H9 (cell line): ENCODE results near the gene CRY2. TPM values are rescaled to one million over a fixed set of nuclear protein-coding genes. Genes with fewer than 3 reads are reported as not detected.

Experiments
- DNase-seq: peaks from one replicate; pipeline ENCODE4 v3.0.0-alpha.2; 2017
- H2AFZ ChIP-seq: one replicate; pipeline ENCODE4 v1.6.1; 2013; ENCODE audit warnings: mild to moderate bottlenecking, low read length, control low read depth, moderate library complexity
- H2AK5ac ChIP-seq: 2 replicates; pipeline ENCODE4 v1.6.1; 2013; ENCODE audit warnings: low read length, control low read depth, mixed read lengths; ENCODE audit not compliant: insufficient read length
- H2BK120ac ChIP-seq: one replicate; pipeline ENCODE4 v1.6.1; 2013; ENCODE audit warnings: low read depth, mild to moderate bottlenecking, low read length, control low read depth, inconsistent platforms; ENCODE audit not compliant: poor library complexity, severe bottlenecking
- H2BK12ac ChIP-seq: 2 replicates; pipeline ENCODE4 v1.6.1; 2013; ENCODE audit warnings: low read length, control low read depth, mixed read lengths, low read depth; ENCODE audit not compliant: insufficient read length
- H2BK15ac ChIP-seq: 2 replicates; pipeline ENCODE4 v1.6.1; 2013; ENCODE audit warnings: low read depth, low read length, control low read depth
- H2BK20ac ChIP-seq: one replicate; pipeline ENCODE4 v1.6.1; 2013; ENCODE audit warnings: low read depth, mild to moderate bottlenecking, low read length, control low read depth, inconsistent platforms; ENCODE audit not compliant: poor library complexity, severe bottlenecking
- H2BK5ac ChIP-seq: 2 replicates; pipeline ENCODE4 v1.6.1; 2013; ENCODE audit warnings: low read length, control low read depth, mixed read lengths; ENCODE audit not compliant: insufficient read length
- H3K14ac ChIP-seq: 2 replicates; pipeline ENCODE4 v1.6.1; 2013; ENCODE audit warnings: low read length, control low read depth; ENCODE audit not compliant: insufficient read depth
- H3K18ac ChIP-seq: 2 replicates; pipeline ENCODE4 v1.6.1; 2013; ENCODE audit warnings: low read depth, mild to moderate bottlenecking, mixed read lengths, low read length, control low read depth; ENCODE audit not compliant: insufficient read length
- H3K23ac ChIP-seq: 2 replicates; pipeline ENCODE4 v1.6.1; 2013; ENCODE audit warnings: low read length, control low read depth, mixed read lengths, low read depth; ENCODE audit not compliant: insufficient read length
- H3K23me2 ChIP-seq: 2 replicates; pipeline ENCODE4 v1.6.1; 2013; ENCODE audit warnings: low read depth, mild to moderate bottlenecking, mixed read lengths, low read length, control low read depth; ENCODE audit not compliant: insufficient read length, poor library complexity, severe bottlenecking
- H3K27ac ChIP-seq: 2 replicates; pipeline ENCODE4 v1.5.1; 2013; ENCODE audit warnings: low read length, control low read depth, mixed read lengths, low read depth; ENCODE audit not compliant: insufficient read length
- H3K27me3 ChIP-seq: 2 replicates; pipeline ENCODE4 v1.6.1; 2013; ENCODE audit warnings: low read length, control low read depth, inconsistent platforms; ENCODE audit not compliant: insufficient read depth
- H3K4ac ChIP-seq: 2 replicates; pipeline ENCODE4 v1.6.1; 2013; ENCODE audit warnings: low read depth, mild to moderate bottlenecking, control low read depth, inconsistent platforms, low read length, moderate library complexity
- H3K4me1 ChIP-seq: 2 replicates; pipeline ENCODE4 v1.6.1; 2013; ENCODE audit warnings: low read length, control low read depth, inconsistent platforms; ENCODE audit not compliant: insufficient read depth
- H3K4me2 ChIP-seq: 2 replicates; pipeline ENCODE4 v1.6.1; 2013; ENCODE audit warnings: low read length, control low read depth, mixed read lengths; ENCODE audit not compliant: insufficient read length, insufficient read depth
- H3K56ac ChIP-seq: 2 replicates; pipeline ENCODE4 v1.6.1; 2013; ENCODE audit warnings: low read depth, mild to moderate bottlenecking, mixed read lengths, low read length, control low read depth; ENCODE audit not compliant: insufficient read length
- H3K79me1 ChIP-seq: 2 replicates; pipeline ENCODE4 v1.6.1; 2013; ENCODE audit warnings: low read depth, mild to moderate bottlenecking, moderate library complexity, low read length, control low read depth, inconsistent platforms; ENCODE audit not compliant: insufficient read depth, poor library complexity, severe bottlenecking
- H3K79me2 ChIP-seq: 2 replicates; pipeline ENCODE4 v1.6.1; 2013; ENCODE audit warnings: low read length, control low read depth, inconsistent platforms; ENCODE audit not compliant: insufficient read depth
- H3K9ac ChIP-seq: 2 replicates; pipeline ENCODE4 v1.6.1; 2013; ENCODE audit warnings: low read length, control low read depth, mixed read lengths; ENCODE audit not compliant: insufficient read length; ENCODE audit errors: extremely low read depth
- H3K9me3 ChIP-seq: one replicate; pipeline ENCODE4 v1.6.1; 2013; ENCODE audit warnings: low read depth, low read length, inconsistent platforms; ENCODE audit not compliant: control insufficient read depth
- H3T11ph ChIP-seq: one replicate; pipeline ENCODE4 v1.6.1; 2013; ENCODE audit warnings: mild to moderate bottlenecking, low read length, control low read depth, inconsistent platforms
- H4K20me1 ChIP-seq: one replicate; pipeline ENCODE4 v1.6.1; 2013; ENCODE audit not compliant: control insufficient read depth, insufficient read length, insufficient read depth
- H4K5ac ChIP-seq: 2 replicates; pipeline ENCODE4 v1.6.1; 2013; ENCODE audit warnings: low read depth, mild to moderate bottlenecking, mixed read lengths, low read length, control low read depth; ENCODE audit not compliant: insufficient read length
- H4K8ac ChIP-seq: replicated peaks from 2 replicates; pipeline ENCODE4 v1.6.1; 2013; ENCODE audit warnings: low read length, control low read depth, mixed read lengths, low read depth; ENCODE audit not compliant: insufficient read length
- H4K91ac ChIP-seq: 2 replicates; pipeline ENCODE4 v1.6.1; 2013; ENCODE audit warnings: low read depth, mild to moderate bottlenecking, moderate library complexity, mixed read lengths, low read length, control low read depth; ENCODE audit not compliant: insufficient read length
- H3K27ac Mint-ChIP-seq, 3 experiments: 2 replicates in 2 of 3; 3 replicates in 1 of 3; pipeline ENCODE4 v1.8.0; 2020 to 2021; ENCODE audit warnings: mixed read lengths in 3 of 3, mild to moderate bottlenecking in 1 of 3, moderate library complexity in 1 of 3
- H3K27me3 Mint-ChIP-seq: 2 replicates; pipeline ENCODE4 v1.8.0; 2021; ENCODE audit warnings: low read depth, mild to moderate bottlenecking, moderate library complexity, mixed read lengths
- H3K36me3 Mint-ChIP-seq, 3 experiments: 2 replicates in 2 of 3; 3 replicates in 1 of 3; pipeline ENCODE4 v1.8.0; 2020 to 2021; ENCODE audit warnings: low read depth in 3 of 3, mixed read lengths in 3 of 3; ENCODE audit not compliant: insufficient read depth in 1 of 3
- H3K4me1 Mint-ChIP-seq, 2 experiments: 2 replicates each; pipeline ENCODE4 v1.8.0; 2020; ENCODE audit warnings: mixed read lengths in 2 of 2
- H3K4me3 Mint-ChIP-seq, 2 experiments: 2 replicates in 1 of 2; 3 replicates in 1 of 2; pipeline ENCODE4 v1.8.0; 2020 to 2021; ENCODE audit warnings: mild to moderate bottlenecking in 2 of 2, mixed read lengths in 2 of 2, moderate library complexity in 1 of 2
- H3K9me3 Mint-ChIP-seq, 2 experiments: 2 replicates in 1 of 2; 3 replicates in 1 of 2; pipeline ENCODE4 v1.8.0; 2020; ENCODE audit warnings: mild to moderate bottlenecking in 2 of 2, mixed read lengths in 2 of 2, moderate library complexity in 1 of 2
- WGBS: extraction: QIAGEN DNeasy Blood & Tissue Kit; methylation state at CpG from one replicate; pipeline ENCODE4 v1.1.7; 2013; ENCODE audit warnings: missing lambda C conversion rate, low lambda C conversion rate, mixed read lengths; ENCODE audit not compliant: insufficient read length; ENCODE audit errors: extremely low coverage; 5-methylcytosine and 5-hydroxymethylcytosine counted together
- total RNA-seq: library from RNA; stranded (reverse); gene quantifications from 2 replicates; pipeline ENCODE4 v1.2.1, GENCODE V29; 2021
- TF ChIP-seq, protein P1 (sequence below): fragments of 200-600 bp; sonication (generic); conservative IDR thresholded peaks from 3 replicates; pipeline ENCODE4 v1.8.0; 2021; ENCODE audit warnings: antibody characterized with exemption, mild to moderate bottlenecking

Gene CRY2
- total RNA-seq, 1 experiment from 2014 or later = 14.4 TPM

DNA sequence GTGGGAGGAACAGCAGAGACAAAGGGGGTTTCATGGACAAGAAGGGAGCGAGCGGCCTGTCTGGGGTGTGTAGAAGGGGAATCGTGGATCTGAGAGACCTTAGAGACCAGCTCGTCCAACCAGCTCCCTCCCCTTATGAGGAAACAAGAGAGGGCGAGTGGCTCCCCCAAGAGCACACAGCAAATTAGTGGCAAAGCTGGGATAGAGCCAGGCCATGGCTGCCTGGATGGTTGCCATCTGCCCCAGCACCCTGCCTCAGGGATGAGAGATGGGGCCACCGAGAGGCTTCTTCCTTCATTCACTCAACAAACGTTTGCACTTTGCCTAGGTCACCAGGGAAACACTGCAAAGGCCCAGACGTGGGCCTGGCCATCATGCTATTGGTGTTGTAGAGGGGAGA lies 42.3 kb downstream of the CRY2 start:
- H2AK5ac ChIP-seq = no peak overlapping the region
- H3K18ac ChIP-seq = no peak overlapping the region
- H4K91ac ChIP-seq = no peak overlapping the region
- H4K20me1 ChIP-seq = no peaks in the 10 kb centered on the region
- peaks cover 2% of the 10 kb centered on the region; the same call in 1 of the 2 replicates for H3K4me1 ChIP-seq
- no peaks in the 10 kb centered on the region for H3K27me3 ChIP-seq
- Mint-ChIP-seq H3K27me3 (peaks cover 6% of the 10 kb centered on the region), H3K9me3 (no peaks in the 10 kb centered on the region; a peak in 1 of 5 replicates), H3K36me3 (peaks cover 0 to 7% (median 0%) of the 10 kb centered on the region in 3 experiments; a peak in 3 of 7 replicates), H3K27ac (no peak overlapping the region), H3K4me3 (no peak overlapping the region), H3K4me1 (peaks cover 26 to 34% of the 10 kb centered on the region in 2 experiments)
- TF ChIP-seq, protein P1, sequence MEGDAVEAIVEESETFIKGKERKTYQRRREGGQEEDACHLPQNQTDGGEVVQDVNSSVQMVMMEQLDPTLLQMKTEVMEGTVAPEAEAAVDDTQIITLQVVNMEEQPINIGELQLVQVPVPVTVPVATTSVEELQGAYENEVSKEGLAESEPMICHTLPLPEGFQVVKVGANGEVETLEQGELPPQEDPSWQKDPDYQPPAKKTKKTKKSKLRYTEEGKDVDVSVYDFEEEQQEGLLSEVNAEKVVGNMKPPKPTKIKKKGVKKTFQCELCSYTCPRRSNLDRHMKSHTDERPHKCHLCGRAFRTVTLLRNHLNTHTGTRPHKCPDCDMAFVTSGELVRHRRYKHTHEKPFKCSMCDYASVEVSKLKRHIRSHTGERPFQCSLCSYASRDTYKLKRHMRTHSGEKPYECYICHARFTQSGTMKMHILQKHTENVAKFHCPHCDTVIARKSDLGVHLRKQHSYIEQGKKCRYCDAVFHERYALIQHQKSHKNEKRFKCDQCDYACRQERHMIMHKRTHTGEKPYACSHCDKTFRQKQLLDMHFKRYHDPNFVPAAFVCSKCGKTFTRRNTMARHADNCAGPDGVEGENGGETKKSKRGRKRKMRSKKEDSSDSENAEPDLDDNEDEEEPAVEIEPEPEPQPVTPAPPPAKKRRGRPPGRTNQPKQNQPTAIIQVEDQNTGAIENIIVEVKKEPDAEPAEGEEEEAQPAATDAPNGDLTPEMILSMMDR = no peak
- H2BK5ac ChIP-seq = no peak overlapping the region
- no peaks in the 10 kb centered on the region for H3K79me2 ChIP-seq
- H3K4me2 ChIP-seq = no peak overlapping the region
- no peak overlapping the region for H2BK20ac ChIP-seq
- no peaks in the 10 kb centered on the region for H3K79me1 ChIP-seq
- no peak overlapping the region for H3K27ac ChIP-seq
- H2BK15ac ChIP-seq = no peak overlapping the region
- no peaks in the 10 kb centered on the region for H3K9me3 ChIP-seq
- no peak overlapping the region for H2BK12ac ChIP-seq
- no peak overlapping the region for H4K8ac ChIP-seq
- no peak overlapping the region for H3K14ac ChIP-seq
- no peak overlapping the region for H3K9ac ChIP-seq
- H3K23ac ChIP-seq = no peak overlapping the region
- no peak overlapping the region for H3K4ac ChIP-seq
- no peak overlapping the region for H2BK120ac ChIP-seq
- H2AFZ ChIP-seq = no peak overlapping the region
- no peak overlapping the region for H3T11ph ChIP-seq
- no CpG with 5 or more reads among the region's 8 CpGs for WGBS
- DNase-seq = no peak
- H3K56ac ChIP-seq = no peak overlapping the region
- no peaks in the 10 kb centered on the region for H3K23me2 ChIP-seq
- H4K5ac ChIP-seq = no peak overlapping the region
